HG02623 (cell line): ENCODE data around the gene CPT1C.

Source experiments
- ATAC-seq: cut with Tn5 transposase; IDR thresholded peaks from one replicate; pipeline ENCODE4 v1.9.1; 2021; ENCODE audit warnings: moderate library complexity; ENCODE audit not compliant: unreplicated experiment

The CPT1C gene

GRCh38 chr19:49749055-49749716, 58.3 kb downstream of the CPT1C start:
- ATAC-seq = no peak

GRCh38 chr19:49749771-49750170, 58.9 kb downstream of the CPT1C start:
- no peak for ATAC-seq

- no peak for ATAC-seq
Measured at GRCh38 chr19:49752701-49753100, 61.8 kb downstream of the CPT1C start.

- ATAC-seq = no peak
Measured at GRCh38 chr19:49755956-49756355, 65.0 kb downstream of the CPT1C start.

GRCh38 chr19:49758292-49758691, 67.4 kb downstream of the CPT1C start:
- no peak for ATAC-seq

- ATAC-seq = no peak
Measured at GRCh38 chr19:49761249-49761624, 70.3 kb downstream of the CPT1C start.

- ATAC-seq = no peak
Measured at GRCh38 chr19:49761625-49762311, 70.9 kb downstream of the CPT1C start.

GRCh38 chr19:49763230-49763629, 72.3 kb downstream of the CPT1C start, which contains the start of gene TSKS:
TSKS (minus strand) TSS chr19:49763306; CDS start chr19:49763247, 59 bp downstream.
- no peak for ATAC-seq
